MCF 10A (cell line): ENCODE measurements around the gene APOL4. TPM values are rescaled to one million over a fixed set of nuclear protein-coding genes. Genes with fewer than 3 reads are reported as not detected.

ENCODE experiments used
- BruUV-seq: library from RNA; stranded (reverse); fragments of 400-500 nt; replicated peaks from 2 replicates; lab custom pipeline; 2021; lab: Mats Ljungman, UMichigan
- CTCF ChIA-PET: fragments of 300-600 bp; sonication (Branson Sonifier 250); formaldehyde crosslinking; extraction: SDS; loops from one replicate; lab custom pipeline; 2021; ENCODE audit warnings: antibody characterized with exemption, inconsistent platforms; lab: Yijun Ruan, JAX
- POLR2A ChIA-PET: fragments of 300-600, 350-650 bp; sonication (Branson Sonifier 250); formaldehyde crosslinking; extraction: SDS; loops from one replicate; lab custom pipeline; 2020; ENCODE audit warnings: antibody characterized with exemption, inconsistent platforms; lab: Yijun Ruan, JAX
- DNase-seq: peaks from one replicate; pipeline ENCODE4 v3.0.0-alpha.2; 2018; ENCODE audit not compliant: unreplicated experiment
- H3K27ac Mint-ChIP-seq: one replicate; pipeline ENCODE4 v1.8.0; 2022; ENCODE audit warnings: mild to moderate bottlenecking, low read depth, mixed read lengths; ENCODE audit not compliant: unreplicated experiment
- H3K27me3 Mint-ChIP-seq: one replicate; pipeline ENCODE4 v1.8.0; 2022; ENCODE audit warnings: mixed read lengths; ENCODE audit not compliant: insufficient read depth, unreplicated experiment
- H3K36me3 Mint-ChIP-seq: one replicate; pipeline ENCODE4 v1.8.0; 2022; ENCODE audit warnings: mild to moderate bottlenecking, moderate library complexity, mixed read lengths; ENCODE audit not compliant: insufficient read depth, unreplicated experiment
- H3K4me1 Mint-ChIP-seq: one replicate; pipeline ENCODE4 v1.8.0; 2022; ENCODE audit warnings: mixed read lengths; ENCODE audit not compliant: insufficient read depth, unreplicated experiment
- H3K4me3 Mint-ChIP-seq: one replicate; pipeline ENCODE4 v1.8.0; 2022; ENCODE audit warnings: mild to moderate bottlenecking, moderate library complexity, mixed read lengths; ENCODE audit not compliant: unreplicated experiment
- H3K9me3 Mint-ChIP-seq: one replicate; pipeline ENCODE4 v1.8.0; 2022; ENCODE audit warnings: mixed read lengths; ENCODE audit not compliant: unreplicated experiment
- CTCF ChIP-seq: fragments of 200-600 bp; IDR thresholded peaks from one replicate; pipeline ENCODE4 v1.8.0; 2022; ENCODE audit warnings: antibody characterized with exemption, mild to moderate bottlenecking; ENCODE audit not compliant: unreplicated experiment
- intact Hi-C: fragments of 100-400 bp; cut with micrococcal nuclease; formaldehyde crosslinking; loops from 2 replicates; pipeline ENCODE4 v1.14.1; 2022
- total RNA-seq: library from RNA; stranded (reverse); gene quantifications from 2 replicates; pipeline ENCODE4 v1.2.3, GENCODE V29; 2022

Gene APOL4
- total RNA-seq, 1 experiment from 2014 or later, result not detected

- Mint-ChIP-seq H3K27ac (no peak overlapping the region), H3K9me3 (no peaks in the 10 kb centered on the region), H3K27me3 (no peaks in the 10 kb centered on the region), H3K36me3 (no peaks in the 10 kb centered on the region), H3K4me1 (no peaks in the 10 kb centered on the region), H3K4me3 (no peak overlapping the region)
- BruUV-seq, result no TSS peak
- no peak for TF ChIP-seq CTCF
- intact Hi-C loops, result no loop called here
- ChIA-PET POLR2A (interaction anchor here (0.7 kb wide), 1 partner anchor 252 kb away, joined by 3 read pairs; no protein-coding TSS in a partner anchor), CTCF (no interaction called here)
- DNase-seq, result no peak
Measured at GRCh38 chr22:36246718-36247117, 45.1 kb upstream of the APOL4 start.

DNA sequence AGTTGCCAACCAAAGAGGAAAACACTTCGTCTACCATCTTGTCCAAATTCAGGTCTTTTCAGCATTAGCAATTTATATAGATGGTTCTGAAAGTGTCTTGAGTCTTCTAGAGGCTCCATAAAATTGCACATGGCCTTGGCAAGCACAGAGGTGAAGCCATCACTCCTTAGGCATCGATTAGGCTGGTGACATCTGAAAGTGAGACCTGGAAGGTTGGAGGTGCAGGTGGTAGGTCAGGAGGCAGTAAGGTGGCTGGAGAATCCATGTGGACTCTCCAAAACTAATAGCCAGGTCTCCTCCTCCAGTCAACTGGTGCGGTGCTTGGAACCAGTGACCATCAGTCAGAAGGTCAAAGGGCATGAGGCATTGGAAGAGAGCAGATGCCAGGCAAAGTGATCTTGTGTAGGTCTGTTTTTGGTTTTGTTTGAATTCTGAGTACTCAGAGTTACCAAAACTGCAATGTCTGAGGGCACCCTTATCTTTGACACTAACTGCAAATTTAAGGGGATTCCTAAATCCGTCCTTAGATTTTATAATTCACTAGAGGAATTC lies 44.3 kb upstream of the APOL4 start:
- Mint-ChIP-seq H3K27me3 (no peaks in the 10 kb centered on the region), H3K27ac (no peak overlapping the region), H3K4me3 (no peak overlapping the region), H3K4me1 (no peaks in the 10 kb centered on the region), H3K9me3 (no peaks in the 10 kb centered on the region), H3K36me3 (no peaks in the 10 kb centered on the region)
- TF ChIP-seq CTCF, result no peak
- intact Hi-C loops, result no loop called here
- POLR2A ChIA-PET, result interaction anchor here (0.7 kb wide), 1 partner anchor 251 kb away, joined by 3 read pairs; no protein-coding TSS in a partner anchor
- BruUV-seq, result no TSS peak
- DNase-seq, result no peak
- CTCF ChIA-PET, result no interaction called here

DNA sequence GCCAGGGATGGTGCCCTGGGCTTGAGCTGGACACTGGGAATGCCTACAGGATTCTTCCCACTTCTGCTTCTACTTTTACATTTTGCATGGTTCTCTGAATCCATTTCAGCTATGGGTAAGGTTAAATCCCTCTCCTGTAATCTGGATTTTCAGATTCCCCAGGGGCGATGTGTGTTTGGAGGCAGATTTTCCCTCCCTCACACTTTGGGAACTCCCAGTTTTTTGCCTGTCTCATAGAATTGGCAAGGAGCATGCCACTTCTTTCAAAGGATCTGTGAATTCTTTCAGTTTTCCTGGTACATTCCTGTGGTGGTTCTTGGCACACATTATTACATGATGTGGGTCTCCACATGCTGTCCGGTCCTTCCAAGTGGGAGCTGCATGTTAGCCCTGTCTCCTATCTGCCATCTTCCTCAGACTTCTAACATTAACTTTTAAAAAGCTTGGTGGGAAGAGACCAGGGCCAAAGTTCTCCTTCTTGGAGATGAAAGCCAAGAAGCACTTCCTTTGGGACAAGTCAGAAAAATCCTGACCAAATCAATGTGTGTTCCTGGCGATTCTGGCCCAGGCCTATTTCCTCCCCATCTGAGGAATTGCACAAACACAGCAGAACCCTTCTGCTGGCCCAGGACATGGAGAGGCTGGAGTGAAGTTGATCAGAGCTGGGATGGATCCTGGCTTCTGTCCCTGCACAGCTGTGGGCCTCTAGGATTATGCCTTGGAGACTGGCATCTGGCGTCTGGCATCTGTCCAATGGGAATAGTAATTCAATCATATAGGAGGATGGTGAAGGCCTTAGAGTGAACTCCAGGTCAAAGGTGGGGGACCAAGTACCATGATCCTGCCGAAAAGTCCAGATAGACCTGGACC lies 43.1 kb upstream of the APOL4 start:
- TF ChIP-seq CTCF, result no peak
- H3K4me3 Mint-ChIP-seq, result no peak overlapping the region
- no peaks in the 10 kb centered on the region for H3K27me3 Mint-ChIP-seq
- CTCF ChIA-PET, result interaction anchor here (0.9 to 1.3 kb wide), 2 partner anchors 8 to 22 kb away, joined by 3 read pairs; partner anchors contain the start of gene APOL1
- no peak overlapping the region for H3K27ac Mint-ChIP-seq
- POLR2A ChIA-PET, result interaction anchor here (1.3 kb wide), 1 partner anchor 9 kb away, joined by 3 read pairs; no protein-coding TSS in a partner anchor
- BruUV-seq, result no TSS peak
- no peak for DNase-seq
- no peaks in the 10 kb centered on the region for H3K4me1 Mint-ChIP-seq
- intact Hi-C loops, result no loop called here
- no peaks in the 10 kb centered on the region for H3K36me3 Mint-ChIP-seq
- H3K9me3 Mint-ChIP-seq, result no peaks in the 10 kb centered on the region

DNA sequence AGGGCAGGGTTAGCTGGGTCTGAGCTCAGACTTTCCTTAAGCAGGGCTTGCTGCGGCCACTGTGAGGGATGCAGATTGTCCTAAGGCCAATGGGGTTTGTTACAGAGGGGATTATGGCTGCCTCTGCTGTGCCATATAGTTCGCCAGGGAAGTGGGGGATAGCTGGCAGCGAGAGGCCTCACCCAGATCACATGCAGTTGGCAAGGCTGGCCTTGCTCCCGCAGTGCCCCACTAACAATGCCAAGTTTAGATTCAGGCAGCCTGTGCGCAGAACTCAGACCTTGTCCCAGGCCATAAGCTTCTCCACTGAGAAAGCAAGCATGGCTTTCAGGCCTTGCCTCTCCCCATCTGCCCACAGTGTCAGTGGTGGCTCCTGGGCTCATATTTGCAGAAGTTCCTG lies 42.4 kb upstream of the APOL4 start:
- no peak overlapping the region for H3K27ac Mint-ChIP-seq
- CTCF ChIA-PET, result interaction anchor here (0.6 to 1.3 kb wide), 3 partner anchors 9 to 11 kb away, joined by 3 read pairs; partner anchors contain the start of gene APOL1
- no TSS peak for BruUV-seq

More for the DNA sequence above, 42.4 kb upstream of the APOL4 start:
- Mint-ChIP-seq H3K4me3 (no peak overlapping the region), H3K9me3 (no peaks in the 10 kb centered on the region), H3K36me3 (peaks cover 6% of the 10 kb centered on the region), H3K27me3 (no peaks in the 10 kb centered on the region), H3K4me1 (no peaks in the 10 kb centered on the region)
- POLR2A ChIA-PET, result interaction anchor here (1.3 kb wide), 1 partner anchor 10 kb away, joined by 3 read pairs; no protein-coding TSS in a partner anchor
- no peak for TF ChIP-seq CTCF
- intact Hi-C loops, result no loop called here
- DNase-seq, result no peak
